Measurements from ENCODE around the gene LRRC37A.
"Not testable (repeated sequence)": the region's sequence is repeated elsewhere in the genome, so short reads cannot be mapped to it uniquely, and the experiment has no call there.

- not testable (repeated sequence) for TF ChIP-seq POLR2A (IDR thresholded peaks at IDR 0.05); CTCF (IDR thresholded peaks at IDR 0.05 in 4 of 5, conservative IDR thresholded peaks at IDR 0.05 in 1 of 5)
Observed at GRCh38 chr17:46252804-46253203, 42.1 kb upstream of the LRRC37A start.

Measured in gastrocnemius medialis (tissue), 4 donors.